Gastroesophageal sphincter (tissue), 4 donors: ENCODE measurements around the gene APBA2. TPM values are rescaled to one million over a fixed set of nuclear protein-coding genes. Genes with fewer than 3 reads are reported as not detected.

Source experiments
- ATAC-seq: fragments of 150-250 bp; one replicate; pipeline ENCODE4 v1.9.1; 2016; ENCODE audit warnings: mild to moderate bottlenecking, moderate library complexity
- H3K27ac ChIP-seq, 4 donors: fragments of 200-600 bp; sonication (generic) in 3 of 4; 1 replicate in 3 of 4; 2 replicates in 1 of 4; pipeline ENCODE4 v1.5.1; 2016 to 2019
- H3K27me3 ChIP-seq: fragments of 200-600 bp; sonication (generic); one replicate; pipeline ENCODE4 v1.5.1; 2019
- H3K36me3 ChIP-seq, 2 donors: fragments of 200-600 bp; sonication (generic); one replicate each; pipeline ENCODE4 v1.5.1; 2019; ENCODE audit warnings: control low read depth in 1 of 2
- H3K4me1 ChIP-seq, 3 donors: fragments of 200-600 bp; sonication (generic); 1 replicate in 2 of 3; 2 replicates in 1 of 3; pipeline ENCODE4 v1.5.1; 2016 to 2019; ENCODE audit warnings: control low read depth in 2 of 3
- H3K4me3 ChIP-seq, 2 donors: fragments of 200-600 bp; sonication (generic); one replicate each; pipeline ENCODE4 v1.5.1; 2019; ENCODE audit warnings: mild to moderate bottlenecking in 1 of 2, moderate library complexity in 1 of 2
- H3K9me3 ChIP-seq, 3 donors: fragments of 200-600 bp; sonication (generic); one replicate each; pipeline ENCODE4 v1.5.1; 2017 to 2019; ENCODE audit warnings: control low read depth in 2 of 3
- CTCF ChIP-seq, 4 experiments: fragments of 200-600 bp in 2 of 4; fragments of 450-650 bp in 2 of 4; sonication (generic) in 1 of 4; IDR thresholded peaks; one replicate each; pipeline ENCODE4 v1.5.1; 2017 to 2019; ENCODE audit warnings: antibody characterized with exemption in 4 of 4, mild to moderate bottlenecking in 2 of 4, moderate library complexity in 2 of 4
- EP300 ChIP-seq: sonication (generic); formaldehyde crosslinking; IDR thresholded peaks from one replicate; pipeline ENCODE4 v1.6.1; 2017; ENCODE audit warnings: antibody characterized with exemption, mild to moderate bottlenecking
- POLR2A ChIP-seq, 2 donors: fragments of 450-650 bp; IDR thresholded peaks; one replicate each; pipeline ENCODE4 v1.6.1; 2017; ENCODE audit warnings: antibody characterized with exemption in 2 of 2, mild to moderate bottlenecking in 2 of 2, moderate library complexity in 1 of 2
- POLR2AphosphoS5 ChIP-seq: sonication (generic); formaldehyde crosslinking; IDR thresholded peaks from one replicate; pipeline ENCODE4 v1.6.1; 2017; ENCODE audit warnings: antibody characterized with exemption
- WGBS, 2 donors: methylation state at CpG; one replicate each; pipeline ENCODE4 v1.1.5; 2018; ENCODE audit warnings: low coverage in 1 of 2; 5-methylcytosine and 5-hydroxymethylcytosine counted together
- total RNA-seq, 4 donors: library from RNA; depleted of rRNA; stranded (reverse); fragments of >200 nt; gene quantifications; one replicate each; pipeline ENCODE4 v1.1.0, GENCODE V29; 2016

Gene APBA2
- total RNA-seq, 4 donors from 2014 or later = 3.1 to 14.9 (median 4.2) TPM

- Histone ChIP-seq H3K36me3 (no peaks in the 10 kb centered on the region), H3K9me3 (no peaks in the 10 kb centered on the region), H3K27me3 (no peaks in the 10 kb centered on the region), H3K4me1 (no peaks in the 10 kb centered on the region), H3K4me3 (no peak overlapping the region), H3K27ac (no peak overlapping the region)
- TF ChIP-seq POLR2A (IDR thresholded peaks at IDR 0.05) = no peak
- TF ChIP-seq CTCF (IDR thresholded peaks at IDR 0.05) = no peak
- no peak for TF ChIP-seq EP300
- no peak for TF ChIP-seq POLR2AphosphoS5
- 84 to 89% methylated on average over 4 of the region's 8 CpGs for WGBS, 2 donors
- no peak for ATAC-seq
Observed at GRCh38 chr15:28962851-28963710, 77.3 kb downstream of the APBA2 start.

DNA sequence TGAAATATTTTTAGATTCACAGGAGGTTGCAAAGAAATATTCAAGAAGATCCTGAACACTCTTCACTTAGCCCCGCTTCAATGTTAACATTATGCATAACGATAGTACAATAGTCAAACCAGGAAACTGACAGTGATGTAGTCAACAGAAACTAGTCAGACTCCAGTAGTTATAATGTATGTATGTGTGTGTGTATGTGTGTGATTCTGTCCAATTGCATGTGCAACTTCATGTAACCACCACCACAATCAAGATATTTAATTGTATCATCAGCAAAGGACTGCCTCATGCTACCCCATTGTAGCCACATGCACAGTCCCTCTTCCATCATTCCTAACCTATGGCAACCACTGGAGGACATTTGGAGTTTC lies 77.9 kb downstream of the APBA2 start:
- H3K36me3 ChIP-seq = no peaks in the 10 kb centered on the region
- ATAC-seq = no peak
- TF ChIP-seq POLR2AphosphoS5 (no peak), EP300 (no peak), CTCF (IDR thresholded peaks at IDR 0.05) (no peak), POLR2A (IDR thresholded peaks at IDR 0.05) (no peak)
- no peaks in the 10 kb centered on the region for H3K27me3 ChIP-seq
- no peak overlapping the region for H3K27ac ChIP-seq
- no peaks in the 10 kb centered on the region for H3K9me3 ChIP-seq
- WGBS, 2 donors = 92 to 100% methylated on average over 2 of the region's 2 CpGs
- H3K4me3 ChIP-seq = no peak overlapping the region
- no peaks in the 10 kb centered on the region for H3K4me1 ChIP-seq

DNA sequence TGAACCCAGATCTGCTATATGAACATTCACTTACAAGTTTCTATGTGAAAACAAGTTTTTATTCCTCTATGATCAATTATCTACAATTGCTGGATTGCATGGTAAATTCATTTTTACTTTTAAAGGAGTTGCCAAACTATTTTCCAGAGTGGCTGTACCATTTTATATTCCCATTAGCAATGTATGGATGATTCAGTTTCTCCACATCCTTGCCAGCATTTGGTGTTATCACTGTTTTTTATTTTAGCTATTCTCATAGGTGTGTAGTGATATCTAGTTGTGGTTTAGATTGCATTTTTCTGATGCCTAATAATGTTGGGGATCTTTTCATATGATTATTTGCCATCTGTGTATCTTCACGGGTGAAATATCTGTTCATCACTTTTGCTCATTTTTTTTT lies 78.3 kb downstream of the APBA2 start:
- Histone ChIP-seq H3K4me1 (no peaks in the 10 kb centered on the region), H3K4me3 (no peak overlapping the region), H3K27me3 (no peaks in the 10 kb centered on the region), H3K27ac (no peak overlapping the region), H3K9me3 (no peaks in the 10 kb centered on the region), H3K36me3 (no peaks in the 10 kb centered on the region)
- WGBS, 2 donors = 89 to 100% methylated on average over 1 of the region's 1 CpG
- TF ChIP-seq POLR2A (IDR thresholded peaks at IDR 0.05) = no peak
- TF ChIP-seq CTCF (IDR thresholded peaks at IDR 0.05) = no peak
- TF ChIP-seq POLR2AphosphoS5 = no peak
- TF ChIP-seq EP300 = no peak
- ATAC-seq = no peak

DNA sequence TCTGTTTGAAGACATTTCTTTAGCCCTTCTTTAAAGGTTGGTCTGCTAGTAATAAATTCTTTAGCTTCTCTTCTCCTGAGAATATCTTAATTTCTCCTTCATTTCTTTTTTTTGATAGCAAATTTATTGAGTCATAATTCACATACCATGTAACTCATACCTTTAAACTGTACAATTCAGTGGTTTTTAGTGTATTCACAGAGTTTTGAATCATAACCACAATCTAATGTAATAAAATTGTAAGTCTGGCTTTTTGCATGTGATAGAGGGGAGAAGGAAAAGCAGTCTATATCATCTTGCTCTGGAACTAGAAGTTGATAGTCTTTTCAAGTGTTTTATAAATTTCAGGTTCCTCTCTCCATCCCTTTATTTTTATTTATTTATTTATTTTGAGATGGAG lies 81.3 kb downstream of the APBA2 start:
- no peaks in the 10 kb centered on the region for H3K4me1 ChIP-seq
- H3K4me3 ChIP-seq = no peak overlapping the region
- no peaks in the 10 kb centered on the region for H3K9me3 ChIP-seq
- no peak overlapping the region for H3K27ac ChIP-seq
- no peaks in the 10 kb centered on the region for H3K36me3 ChIP-seq
- ATAC-seq = no peak
- H3K27me3 ChIP-seq = peaks cover 4% of the 10 kb centered on the region
- no peak for TF ChIP-seq POLR2AphosphoS5

GRCh38 chr15:28967990-28968389 lies 82.2 kb downstream of the APBA2 start:
- WGBS, 2 donors = 76 to 77% methylated on average over 6 of the region's 6 CpGs
- Histone ChIP-seq H3K27me3 (peaks cover 4% of the 10 kb centered on the region), H3K4me3 (no peak overlapping the region), H3K4me1 (no peaks in the 10 kb centered on the region), H3K36me3 (no peaks in the 10 kb centered on the region), H3K9me3 (no peaks in the 10 kb centered on the region), H3K27ac (no peak overlapping the region)
- no peak for ATAC-seq
- TF ChIP-seq EP300 (no peak), POLR2AphosphoS5 (no peak), CTCF (IDR thresholded peaks at IDR 0.05) (no peak), POLR2A (IDR thresholded peaks at IDR 0.05) (no peak)
